ENCODE measurements around the gene HGD. TPM values are rescaled to one million over a fixed set of nuclear protein-coding genes. Genes with fewer than 3 reads are reported as not detected.
"Not testable (repeated sequence)": the region's sequence is repeated elsewhere in the genome, so short reads cannot be mapped to it uniquely, and the experiment has no call there.

The HGD gene
- total RNA-seq, 1 donor from 2014 or later: 19.2 TPM

GRCh38 chr3:120678984-120679383, 3.1 kb downstream of the HGD start:
- Histone ChIP-seq H3K4me3 (peak overlapping the region in 1 of 2 donors; percentile 37), H3K4me1 (peaks cover 0 to 2% of the 10 kb centered on the region in 2 donors), H3K27me3 (no peaks in the 10 kb centered on the region), H3K36me3 (no peaks in the 10 kb centered on the region), H3K9me3 (no peaks in the 10 kb centered on the region), H3K27ac (peak overlapping the region in 1 of 2 donors; percentile 19)
- TF ChIP-seq CTCF (IDR thresholded peaks at IDR 0.05): no peak
- intact Hi-C loops (cut with DNase I): no loop called here
- no peak for DNase-seq (ENCODE audit: low spot score in 2 of 2)

GRCh38 chr3:120678331-120678947, 3.6 kb downstream of the HGD start:
- no peaks in the 10 kb centered on the region for H3K27me3 ChIP-seq

GRCh38 chr3:120677193-120677592, 4.8 kb downstream of the HGD start:
- H3K4me3 ChIP-seq; H3K36me3 ChIP-seq; H3K4me1 ChIP-seq; H3K9me3 ChIP-seq; H3K27me3 ChIP-seq; DNase-seq (ENCODE audit: low spot score in 2 of 2); H3K27ac ChIP-seq; intact Hi-C loops (cut with DNase I): not testable (repeated sequence)

More at GRCh38 chr3:120678331-120678947, 3.6 kb downstream of the HGD start:
- peak overlapping the region; percentile 1 to 19 for H3K27ac ChIP-seq
- intact Hi-C loops (cut with DNase I): no loop called here
- no peak for TF ChIP-seq CTCF (IDR thresholded peaks at IDR 0.05)
- no peaks in the 10 kb centered on the region for H3K9me3 ChIP-seq
- no peak for DNase-seq (ENCODE audit: low spot score in 2 of 2)
- no peaks in the 10 kb centered on the region for H3K36me3 ChIP-seq
- H3K4me1 ChIP-seq: peaks cover 0 to 2% of the 10 kb centered on the region in 2 donors
- peak overlapping the region in 1 of 2 donors; percentile 37 for H3K4me3 ChIP-seq

- Histone ChIP-seq H3K27me3 (no peaks in the 10 kb centered on the region), H3K4me3 (no peak overlapping the region), H3K36me3 (no peaks in the 10 kb centered on the region), H3K9me3 (no peaks in the 10 kb centered on the region), H3K4me1 (no peaks in the 10 kb centered on the region), H3K27ac (no peak overlapping the region)
- TF ChIP-seq CTCF (IDR thresholded peaks at IDR 0.05): no peak
- DNase-seq (ENCODE audit: low spot score in 2 of 2): no peak
- intact Hi-C loops (cut with DNase I): no loop called here
Observed at GRCh38 chr3:120673116-120673515, 8.9 kb downstream of the HGD start.

GRCh38 chr3:120670576-120670975, 11.5 kb downstream of the HGD start:
- Histone ChIP-seq H3K4me3 (no peak overlapping the region), H3K27me3 (no peaks in the 10 kb centered on the region), H3K36me3 (no peaks in the 10 kb centered on the region), H3K9me3 (no peaks in the 10 kb centered on the region), H3K4me1 (no peaks in the 10 kb centered on the region), H3K27ac (no peak overlapping the region)
- no peak for DNase-seq (ENCODE audit: low spot score in 2 of 2)
- intact Hi-C loops (cut with DNase I): no loop called here
- no peak for TF ChIP-seq CTCF (IDR thresholded peaks at IDR 0.05)

- H3K4me3 ChIP-seq: no peak overlapping the region
- H3K27me3 ChIP-seq: no peaks in the 10 kb centered on the region
- no peak overlapping the region for H3K27ac ChIP-seq
- intact Hi-C loops (cut with DNase I): no loop called here
- H3K36me3 ChIP-seq: no peaks in the 10 kb centered on the region
- no peak for DNase-seq (ENCODE audit: low spot score in 2 of 2)
- H3K9me3 ChIP-seq: no peaks in the 10 kb centered on the region
- H3K4me1 ChIP-seq: no peaks in the 10 kb centered on the region
- TF ChIP-seq CTCF (IDR thresholded peaks at IDR 0.05): no peak
Observed at GRCh38 chr3:120664926-120665325, 17.1 kb downstream of the HGD start.
